Psoas muscle (tissue), 8 donors: ENCODE data around the gene SMCO4. TPM values are rescaled to one million over a fixed set of nuclear protein-coding genes. Genes with fewer than 3 reads are reported as not detected.
"Not testable (repeated sequence)": the region's sequence is repeated elsewhere in the genome, so short reads cannot be mapped to it uniquely, and the experiment has no call there.

Source experiments
- ATAC-seq, 4 donors: fragments of 200-7000 bp; cut with Tn5 transposase; one replicate each; pipeline ENCODE4 v1.9.1; 2020; ENCODE audit warnings: moderate library complexity in 3 of 4, mild to moderate bottlenecking in 2 of 4
- DNase-seq, 2 donors: peaks; one replicate each; pipeline ENCODE4 v3.0.0-alpha.2; 2020
- H3K27ac ChIP-seq: fragments of 200-600 bp; one replicate; pipeline ENCODE4 v1.8.0; 2022
- H3K27me3 ChIP-seq, 3 donors: fragments of 200-600 bp in 1 of 3; one replicate each; pipeline versions ENCODE4 v1.6.1 to v1.8.0; 2013 to 2022; ENCODE audit warnings: low read length in 2 of 3, mild to moderate bottlenecking in 2 of 3, moderate library complexity in 1 of 3; ENCODE audit not compliant: insufficient read depth in 3 of 3
- H3K36me3 ChIP-seq, 2 donors: fragments of 200-600 bp in 1 of 2; one replicate each; pipeline versions ENCODE4 v1.6.1 to v1.8.0; 2013 to 2022; ENCODE audit warnings: low read depth in 1 of 2, mild to moderate bottlenecking in 1 of 2, moderate library complexity in 1 of 2; ENCODE audit not compliant: insufficient read depth in 1 of 2
- H3K4me1 ChIP-seq: fragments of 200-600 bp; one replicate; pipeline ENCODE4 v1.8.0; 2022
- H3K4me3 ChIP-seq: fragments of 200-600 bp; one replicate; pipeline ENCODE4 v1.8.0; 2022; ENCODE audit warnings: mild to moderate bottlenecking
- H3K9me3 ChIP-seq: fragments of 200-600 bp; one replicate; pipeline ENCODE4 v1.8.0; 2022
- CTCF ChIP-seq: fragments of 200-600 bp; IDR thresholded peaks from one replicate; pipeline ENCODE4 v1.8.0; 2022; ENCODE audit warnings: antibody characterized with exemption
- WGBS, 3 donors: extraction: QIAGEN DNeasy Blood & Tissue Kit; methylation state at CpG; one replicate each; pipeline versions ENCODE4 v1.1.6 to v1.1.7; 2013; 5-methylcytosine and 5-hydroxymethylcytosine counted together
- intact Hi-C, 2 donors: fragments of 100-400 bp; cut with DNase I; formaldehyde crosslinking; loops; one replicate each; pipeline versions ENCODE4 v1.11.0 to v1.14.2; 2022
- long read RNA-seq, 2 donors: library from polyadenylated mRNA; unstranded; transcript quantifications; one replicate each; pipeline ENCODE4 v2.0.0, GENCODE V29; 2021
- polyA plus RNA-seq, 3 donors: library from polyadenylated mRNA; stranded (reverse); fragments of 200-250 nt; gene quantifications; one replicate each; pipeline ENCODE4 v1.2.3, GENCODE V29; 2013
- total RNA-seq, 4 donors: library from RNA; stranded (reverse); fragmentation: NEBNext Ultra II Directional in 2 of 4; extraction: Animal tissue kit (Norgen Biotek cat#: 25700) in 2 of 4; gene quantifications; one replicate each; pipeline versions ENCODE4 v1.2.1 to v1.2.4, GENCODE V29; 2021 to 2023
- donor health status: healthy with polysubstance abuse.
- donor health status: DM: no; HTN: no; CAD: no; lungs with moderate emphysema.
- donor health status: Bipolar disorder and iron deficiency.
- donor health status: healthy.
- donor health status: DM: yes; HTN: yes; CAD: no.
- donor health status: DM: no; HTN: no; CAD: no.
- donor health status: DM: no; HTN: no; CAD: no.
- donor health status: DM: yes; HTN: yes; CAD: no.

Gene SMCO4
- total RNA-seq (10 to 100 TPM in 2 of 4 donors, 1 to 10 TPM in 2; 8.0 to 21.8 (median 9.5) TPM), polyA plus RNA-seq (10 to 100 TPM in 1 of 3 donors, 1 to 10 TPM in 2; 3.5 to 10.8 (median 5.5) TPM)
- long read RNA-seq, donor 1, transcript SMCO4-201 (3 exons, 1,104 nt) = major isoform, 8 of 15 reads
- long read RNA-seq, donor 1, partial matches to known transcripts = 0 of 15 reads
- long read RNA-seq, donor 1, other reads (novel, unspliced or antisense) = 7 of 15 reads
- long read RNA-seq, donor 2, transcript SMCO4-201 (3 exons, 1,104 nt) = major isoform, 5 of 5 reads
- long read RNA-seq, donor 2, partial matches to known transcripts = 0 of 5 reads
- long read RNA-seq, donor 2, other reads (novel, unspliced or antisense) = 0 of 5 reads

DNA sequence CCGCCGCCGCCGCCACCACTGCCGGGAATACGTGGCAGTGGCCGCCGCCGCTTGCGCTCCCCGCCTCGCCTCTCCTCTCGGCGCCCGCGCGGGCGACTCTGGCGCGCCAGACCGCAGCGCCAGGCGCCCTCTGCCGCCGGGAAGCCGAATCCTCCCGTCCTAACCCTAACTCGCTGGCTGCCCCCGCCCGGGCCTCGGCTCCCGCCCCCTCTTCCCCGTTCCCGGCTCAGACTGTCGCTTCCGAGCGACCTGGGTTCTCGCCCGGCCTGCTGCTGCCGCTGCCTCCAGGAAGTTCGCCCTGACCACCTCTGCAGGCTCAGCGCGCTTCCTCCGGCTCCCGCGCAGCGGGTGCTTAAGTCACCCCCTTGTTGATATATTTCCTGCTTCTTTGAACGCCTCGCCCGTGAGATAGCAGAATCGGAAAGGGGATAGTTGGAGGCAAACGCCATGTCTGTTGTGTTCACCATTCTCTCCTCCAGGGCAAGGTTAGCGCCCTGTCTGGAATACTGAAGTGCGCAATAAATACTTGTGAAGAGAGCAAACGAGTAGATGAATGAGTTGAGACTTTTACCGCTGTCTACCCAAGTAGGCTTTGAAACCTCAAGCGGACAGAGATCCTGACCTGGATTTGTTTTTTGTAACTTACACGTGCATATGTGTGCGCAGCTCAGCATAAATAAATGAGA lies at the start of gene SMCO4:
SMCO4 (minus strand) TSS at position 100 of the 686 bp plus-strand sequence. CDS start 64,202 bp downstream, outside the sequence.
- TF ChIP-seq CTCF = peak; percentile 87
- intact Hi-C loops = loop anchor here (1.0 to 5.0 kb wide), 4 partner anchors 62 to 309 kb away; no protein-coding TSS in a partner anchor
- WGBS, 3 donors = 3 to 9% (median 8%) methylated on average over 25 to 59 of the region's 59 CpGs
- H3K27me3 ChIP-seq = no peaks in the 10 kb centered on the region
- ATAC-seq (peak; percentile 90 to 97 (median 92)), DNase-seq (peak; percentile 89 to 90)
- H3K36me3 ChIP-seq = no peaks in the 10 kb centered on the region
- H3K4me1 ChIP-seq = peaks cover 21% of the 10 kb centered on the region
- peak within 1 kb of the TSS; percentile 78 for H3K27ac ChIP-seq
- H3K4me3 ChIP-seq = peak within 1 kb of the TSS; percentile 84
- no peaks in the 10 kb centered on the region for H3K9me3 ChIP-seq

DNA sequence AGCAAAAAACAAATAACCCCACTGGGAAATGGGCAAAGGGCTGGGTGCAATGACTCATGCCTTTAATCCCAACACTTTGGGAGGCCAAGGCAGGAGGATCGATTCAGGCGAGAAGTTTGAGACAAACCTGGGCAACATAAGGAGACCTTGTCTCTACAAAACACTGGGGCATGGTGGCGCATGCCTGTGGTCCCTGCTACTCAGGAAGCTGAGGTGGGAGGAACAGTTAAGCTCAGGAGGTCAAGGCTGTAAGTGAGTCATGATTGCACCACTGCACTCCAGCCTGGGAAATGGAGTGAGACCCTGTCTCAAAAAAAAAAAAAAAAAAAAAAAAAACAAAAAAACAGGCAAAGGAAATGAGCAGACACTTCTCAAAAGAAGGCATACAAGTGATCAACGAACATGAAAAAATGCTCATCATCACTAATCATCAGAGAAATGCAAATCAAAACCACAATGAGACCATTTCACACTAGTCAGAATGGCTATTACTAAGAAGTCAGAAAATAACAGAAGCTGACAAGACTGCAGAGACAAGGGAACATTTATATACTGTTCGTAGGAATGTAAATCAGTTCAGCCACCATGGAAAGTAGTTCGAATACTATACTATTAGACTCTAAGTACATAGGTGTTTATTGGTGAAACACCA lies 48.2 kb upstream of the SMCO4 start:
- WGBS, 3 donors = 78 to 84% (median 83%) methylated on average over 6 of the region's 6 CpGs
- H3K27me3 ChIP-seq = no peaks in the 10 kb centered on the region
- no peak overlapping the region for H3K27ac ChIP-seq
- no peaks in the 10 kb centered on the region for H3K36me3 ChIP-seq
- ATAC-seq = no peak
- H3K4me3 ChIP-seq = no peak overlapping the region
- H3K4me1 ChIP-seq = no peaks in the 10 kb centered on the region
- TF ChIP-seq CTCF = no peak
- H3K9me3 ChIP-seq = no peaks in the 10 kb centered on the region
- intact Hi-C loops = no loop called here
- DNase-seq = no peak

- DNase-seq (no peak), ATAC-seq (no peak)
- H3K9me3 ChIP-seq = no peaks in the 10 kb centered on the region
- H3K27me3 ChIP-seq = no peaks in the 10 kb centered on the region
- no peak overlapping the region for H3K27ac ChIP-seq
- 93 to 100% (median 94%) methylated on average over 1 of the region's 1 CpG for WGBS, 3 donors
- TF ChIP-seq CTCF = no peak
- intact Hi-C loops = no loop called here
- no peaks in the 10 kb centered on the region for H3K36me3 ChIP-seq
- H3K4me3 ChIP-seq = no peak overlapping the region
- H3K4me1 ChIP-seq = no peaks in the 10 kb centered on the region
Observed at GRCh38 chr11:93589347-93589746, 46.2 kb upstream of the SMCO4 start.

GRCh38 chr11:93587858-93588581 lies 44.8 kb upstream of the SMCO4 start:
- no peaks in the 10 kb centered on the region for H3K27me3 ChIP-seq
- DNase-seq = no peak
- H3K36me3 ChIP-seq = no peaks in the 10 kb centered on the region
- no peak overlapping the region for H3K4me3 ChIP-seq
- no peak overlapping the region for H3K27ac ChIP-seq
- 74 to 83% (median 82%) methylated on average over 8 of the region's 8 CpGs for WGBS, 3 donors
- ATAC-seq = no peak
- no peaks in the 10 kb centered on the region for H3K4me1 ChIP-seq
- TF ChIP-seq CTCF = no peak
- no peaks in the 10 kb centered on the region for H3K9me3 ChIP-seq
- intact Hi-C loops = no loop called here

DNA sequence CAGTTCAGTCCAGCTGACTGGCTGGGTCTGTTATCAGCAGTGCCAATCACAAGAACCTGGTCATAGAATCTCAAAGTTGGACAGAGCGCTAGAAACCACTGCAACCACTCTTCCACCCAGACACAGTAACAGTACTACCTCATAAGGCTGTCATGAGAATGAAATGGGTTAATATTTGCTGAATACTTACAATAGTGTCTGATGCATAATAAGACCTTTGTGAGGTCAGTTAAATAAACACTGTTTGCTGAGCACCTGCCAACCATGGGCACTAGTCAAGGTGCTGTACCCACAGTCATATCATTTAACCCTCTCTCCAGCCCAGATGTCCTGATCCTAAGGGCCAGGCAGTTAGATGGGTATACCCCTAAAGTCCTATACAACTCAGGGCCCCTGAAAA lies 44.2 kb upstream of the SMCO4 start:
- H3K9me3 ChIP-seq, H3K36me3 ChIP-seq, H3K4me3 ChIP-seq, H3K27ac ChIP-seq, H3K4me1 ChIP-seq, H3K27me3 ChIP-seq, ATAC-seq, intact Hi-C loops, DNase-seq: not testable (repeated sequence)
- 91 to 98% (median 94%) methylated on average over 1 of the region's 1 CpG for WGBS, 3 donors
